ENCODE data around the gene OSBPL5.

Gene OSBPL5

GRCh38 chr11:3120071-3120792 is 44.9 kb downstream of the OSBPL5 start:
- Histone ChIP-seq H3K27ac (ENCODE audit: extremely low read depth, low read depth, low read length) (no peak overlapping the region), H3K9me3 (ENCODE audit: control insufficient read depth, insufficient read depth, low read depth, low read length) (no peaks in the 10 kb centered on the region), H3K4me1 (ENCODE audit: control insufficient read depth, insufficient read depth, low read length) (no peaks in the 10 kb centered on the region), H3K36me3 (ENCODE audit: control insufficient read depth in 2 of 2, insufficient read depth in 1 of 2, low read length in 2 of 2) (peaks cover 0 to 49% of the 10 kb centered on the region in 2 experiments; a peak in 1 of 3 replicates), H3K4me3 (ENCODE audit: low read depth, low read length) (no peak overlapping the region)
- CTCF ChIA-PET: interaction anchor here (0.6 to 1.6 kb wide), 2 partner anchors 9 to 41 kb away, joined by 3 to 5 read pairs; no protein-coding TSS in a partner anchor
- TF ChIP-seq ZNF23 (tag by site-specific recombination; IDR thresholded peaks at IDR 0.05; ENCODE audit: borderline replicate concordance) (no peak), KLF7 (tag by site-specific recombination; IDR thresholded peaks at IDR 0.05; ENCODE audit: borderline replicate concordance) (no peak), ZNF114 (tag by site-specific recombination; IDR thresholded peaks at IDR 0.05) (no peak), REST (tag by site-specific recombination; IDR thresholded peaks at IDR 0.05) (no peak)
- TF ChIP-seq, protein P1, sequence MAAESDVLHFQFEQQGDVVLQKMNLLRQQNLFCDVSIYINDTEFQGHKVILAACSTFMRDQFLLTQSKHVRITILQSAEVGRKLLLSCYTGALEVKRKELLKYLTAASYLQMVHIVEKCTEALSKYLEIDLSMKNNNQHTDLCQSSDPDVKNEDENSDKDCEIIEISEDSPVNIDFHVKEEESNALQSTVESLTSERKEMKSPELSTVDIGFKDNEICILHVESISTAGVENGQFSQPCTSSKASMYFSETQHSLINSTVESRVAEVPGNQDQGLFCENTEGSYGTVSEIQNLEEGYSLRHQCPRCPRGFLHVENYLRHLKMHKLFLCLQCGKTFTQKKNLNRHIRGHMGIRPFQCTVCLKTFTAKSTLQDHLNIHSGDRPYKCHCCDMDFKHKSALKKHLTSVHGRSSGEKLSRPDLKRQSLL (tag by site-specific recombination; IDR thresholded peaks at IDR 0.05): no peak
- POLR2A ChIA-PET: interaction anchor here (0.6 kb wide), 1 partner anchor 20 kb away, joined by 3 read pairs; no protein-coding TSS in a partner anchor

- no peak overlapping the region for H3K27ac ChIP-seq (ENCODE audit: extremely low read depth, low read depth, low read length)
- CTCF ChIA-PET: interaction anchor here (0.7 kb wide), 1 partner anchor 82 kb away, joined by 5 read pairs; no protein-coding TSS in a partner anchor
- peaks cover 0 to 40% of the 10 kb centered on the region in 2 experiments; a peak in 1 of 3 replicates for H3K36me3 ChIP-seq (ENCODE audit: control insufficient read depth in 2 of 2, insufficient read depth in 1 of 2, low read length in 2 of 2)
- H3K4me1 ChIP-seq (ENCODE audit: control insufficient read depth, insufficient read depth, low read length): no peaks in the 10 kb centered on the region
- TF ChIP-seq FEZF1 (tag by site-specific recombination; IDR thresholded peaks at IDR 0.05): no peak
- no peak for TF ChIP-seq ZNF221 (tag by site-specific recombination; IDR thresholded peaks at IDR 0.05; ENCODE audit: borderline replicate concordance)
- no peak for TF ChIP-seq ZNF48 (tag by site-specific recombination; IDR thresholded peaks at IDR 0.05)
- no peak for TF ChIP-seq ZNF658 (tag by site-specific recombination; IDR thresholded peaks at IDR 0.05)
- TF ChIP-seq ZNF266 (tag by site-specific recombination; IDR thresholded peaks at IDR 0.05; ENCODE audit: low read depth): no peak
- TF ChIP-seq ZNF585B (tag by site-specific recombination; IDR thresholded peaks at IDR 0.05): no peak
- no peak overlapping the region for H3K4me3 ChIP-seq (ENCODE audit: low read depth, low read length)
- H3K9me3 ChIP-seq (ENCODE audit: control insufficient read depth, insufficient read depth, low read depth, low read length): no peaks in the 10 kb centered on the region
- POLR2A ChIA-PET: no interaction called here
Measured at GRCh38 chr11:3119141-3119821, 45.8 kb downstream of the OSBPL5 start.

DNA sequence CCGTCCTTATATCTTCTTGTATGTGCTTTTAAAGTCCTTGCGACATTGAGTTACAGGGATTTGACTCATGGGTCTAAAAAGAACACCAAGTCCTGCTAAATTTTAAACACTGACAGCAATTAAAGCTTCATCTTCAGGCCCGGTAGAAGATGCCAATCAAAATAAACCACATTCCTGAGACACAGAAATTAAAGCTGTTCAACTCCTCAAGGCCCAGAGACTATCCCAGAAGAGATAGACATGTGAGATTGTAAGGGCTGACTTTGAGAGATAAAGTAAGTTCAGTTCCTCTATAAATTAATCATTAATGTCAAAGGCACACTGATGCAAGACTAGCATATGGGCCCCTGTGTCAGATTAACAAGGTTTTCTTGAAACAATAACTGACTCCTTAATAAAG is 49.8 kb downstream of the OSBPL5 start:
- no peak overlapping the region for H3K4me3 ChIP-seq (ENCODE audit: low read depth, low read length)
- ChIA-PET POLR2A (no interaction called here), CTCF (interaction anchor here (0.6 to 0.7 kb wide), 2 partner anchors 47 to 80 kb away, joined by 3 read pairs; no protein-coding TSS in a partner anchor)
- H3K27ac ChIP-seq (ENCODE audit: extremely low read depth, low read depth, low read length): no peak overlapping the region
- H3K36me3 ChIP-seq (ENCODE audit: control insufficient read depth in 2 of 2, insufficient read depth in 1 of 2, low read length in 2 of 2): peaks cover 0 to 18% of the 10 kb centered on the region in 2 experiments; a peak in 1 of 3 replicates
- H3K9me3 ChIP-seq (ENCODE audit: control insufficient read depth, insufficient read depth, low read depth, low read length): no peaks in the 10 kb centered on the region
- no peaks in the 10 kb centered on the region for H3K4me1 ChIP-seq (ENCODE audit: control insufficient read depth, insufficient read depth, low read length)
- TF ChIP-seq RBAK (tag by site-specific recombination; IDR thresholded peaks at IDR 0.05): no peak
- TF ChIP-seq ZNF529 (tag by site-specific recombination; IDR thresholded peaks at IDR 0.05; ENCODE audit: insufficient replicate concordance): no peak
- no peak for TF ChIP-seq ZNF19 (tag by site-specific recombination; IDR thresholded peaks at IDR 0.05; ENCODE audit: low read depth)
- no peak for TF ChIP-seq ZBTB17 (tag by site-specific recombination; IDR thresholded peaks at IDR 0.05)
- TF ChIP-seq MYNN (tag by site-specific recombination; IDR thresholded peaks at IDR 0.05; ENCODE audit: borderline replicate concordance): no peak
- no peak for TF ChIP-seq KLF9 (tag by site-specific recombination; IDR thresholded peaks at IDR 0.05; ENCODE audit: low read depth)
- TF ChIP-seq ZSCAN16 (tag by site-specific recombination; IDR thresholded peaks at IDR 0.05): no peak
- TF ChIP-seq WT1 (tag by site-specific recombination; IDR thresholded peaks at IDR 0.05): no peak
- TF ChIP-seq, protein P2, sequence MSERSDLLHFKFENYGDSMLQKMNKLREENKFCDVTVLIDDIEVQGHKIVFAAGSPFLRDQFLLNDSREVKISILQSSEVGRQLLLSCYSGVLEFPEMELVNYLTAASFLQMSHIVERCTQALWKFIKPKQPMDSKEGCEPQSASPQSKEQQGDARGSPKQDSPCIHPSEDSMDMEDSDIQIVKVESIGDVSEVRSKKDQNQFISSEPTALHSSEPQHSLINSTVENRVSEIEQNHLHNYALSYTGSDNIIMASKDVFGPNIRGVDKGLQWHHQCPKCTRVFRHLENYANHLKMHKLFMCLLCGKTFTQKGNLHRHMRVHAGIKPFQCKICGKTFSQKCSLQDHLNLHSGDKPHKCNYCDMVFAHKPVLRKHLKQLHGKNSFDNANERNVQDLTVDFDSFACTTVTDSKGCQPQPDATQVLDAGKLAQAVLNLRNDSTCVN (tag by site-specific recombination; optimal IDR thresholded peaks at IDR 0.05): no peak
- TF ChIP-seq, protein P3, sequence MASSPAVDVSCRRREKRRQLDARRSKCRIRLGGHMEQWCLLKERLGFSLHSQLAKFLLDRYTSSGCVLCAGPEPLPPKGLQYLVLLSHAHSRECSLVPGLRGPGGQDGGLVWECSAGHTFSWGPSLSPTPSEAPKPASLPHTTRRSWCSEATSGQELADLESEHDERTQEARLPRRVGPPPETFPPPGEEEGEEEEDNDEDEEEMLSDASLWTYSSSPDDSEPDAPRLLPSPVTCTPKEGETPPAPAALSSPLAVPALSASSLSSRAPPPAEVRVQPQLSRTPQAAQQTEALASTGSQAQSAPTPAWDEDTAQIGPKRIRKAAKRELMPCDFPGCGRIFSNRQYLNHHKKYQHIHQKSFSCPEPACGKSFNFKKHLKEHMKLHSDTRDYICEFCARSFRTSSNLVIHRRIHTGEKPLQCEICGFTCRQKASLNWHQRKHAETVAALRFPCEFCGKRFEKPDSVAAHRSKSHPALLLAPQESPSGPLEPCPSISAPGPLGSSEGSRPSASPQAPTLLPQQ (tag by site-specific recombination; IDR thresholded peaks at IDR 0.05): no peak

All from HEK293 (cell line).